CD14-positive monocyte (primary cell): Measurements from ENCODE around the gene SCAF4. TPM values are rescaled to one million over a fixed set of nuclear protein-coding genes. Genes with fewer than 3 reads are reported as not detected.

Experiments used
- DNase-seq, 3 donors: peaks; one replicate each; pipeline ENCODE4 v3.0.0-alpha.2; 2011 to 2022
- H2AFZ ChIP-seq: 2 replicates; pipeline ENCODE4 v1.6.0; 2012; ENCODE audit warnings: mild to moderate bottlenecking, low read depth, low read length, inconsistent platforms; ENCODE audit not compliant: insufficient read depth, poor library complexity, severe bottlenecking
- H3K27ac ChIP-seq, 2 donors: 1 replicate in 1 of 2; 2 replicates in 1 of 2; pipeline ENCODE4 v1.5.1; 2012 to 2013; ENCODE audit warnings: low read length in 2 of 2, control low read depth in 1 of 2, inconsistent platforms in 1 of 2, low read depth in 1 of 2, mild to moderate bottlenecking in 1 of 2
- H3K27me3 ChIP-seq, 2 donors: one replicate each; pipeline versions ENCODE4 v1.6.0 to v1.6.1; 2011 to 2013; ENCODE audit warnings: low read length in 2 of 2; ENCODE audit not compliant: control insufficient read depth in 2 of 2, insufficient read depth in 2 of 2
- H3K36me3 ChIP-seq, 2 donors: replicated peaks in 1 of 2; 1 replicate in 1 of 2; 2 replicates in 1 of 2; pipeline versions ENCODE4 v1.5.1 to v1.6.1; 2012 to 2013; ENCODE audit warnings: low read length in 2 of 2, control low read depth in 1 of 2, inconsistent platforms in 1 of 2, mild to moderate bottlenecking in 1 of 2; ENCODE audit not compliant: insufficient read depth in 2 of 2, control insufficient read depth in 1 of 2
- H3K4me1 ChIP-seq, 2 donors: 1 replicate in 1 of 2; 2 replicates in 1 of 2; pipeline versions ENCODE4 v1.5.1 to v1.6.1; 2012 to 2013; ENCODE audit warnings: low read length in 2 of 2, control low read depth in 1 of 2, inconsistent platforms in 1 of 2, mild to moderate bottlenecking in 1 of 2, moderate library complexity in 1 of 2; ENCODE audit not compliant: insufficient read depth in 2 of 2, control insufficient read depth in 1 of 2
- H3K4me2 ChIP-seq: replicated peaks from 2 replicates; pipeline ENCODE3; 2012; ENCODE audit warnings: low read length, moderate library complexity, mild to moderate bottlenecking; ENCODE audit not compliant: poor library complexity, severe bottlenecking; ENCODE audit errors: extremely low read depth
- H3K4me3 ChIP-seq, 3 experiments: fragments of 200-600 bp in 1 of 3; sonication (generic) in 1 of 3; replicated peaks in 1 of 3; 1 replicate in 2 of 3; 2 replicates in 1 of 3; pipeline ENCODE4 v1.5.1; 2011 to 2013; ENCODE audit warnings: low read length in 3 of 3, mild to moderate bottlenecking in 3 of 3, control low read depth in 2 of 3, low read depth in 2 of 3, inconsistent platforms in 1 of 3, moderate library complexity in 1 of 3
- H3K79me2 ChIP-seq: 2 replicates; pipeline ENCODE4 v1.6.0; 2012; ENCODE audit warnings: mild to moderate bottlenecking, control low read depth, inconsistent platforms, low read length, moderate library complexity; ENCODE audit not compliant: insufficient read depth
- H3K9ac ChIP-seq: 2 replicates; pipeline ENCODE4 v1.6.0; 2017; ENCODE audit warnings: low read length, mild to moderate bottlenecking; ENCODE audit not compliant: insufficient read depth, poor library complexity, severe bottlenecking
- H3K9me3 ChIP-seq, 2 donors: replicated peaks in 1 of 2; 1 replicate in 1 of 2; 2 replicates in 1 of 2; pipeline versions ENCODE4 v1.5.1 to v1.6.1; 2012 to 2013; ENCODE audit warnings: low read length in 2 of 2, control low read depth in 1 of 2; ENCODE audit not compliant: control insufficient read depth in 1 of 2, insufficient read depth in 1 of 2
- H4K20me1 ChIP-seq: 2 replicates; pipeline ENCODE4 v1.6.0; 2012; ENCODE audit warnings: mild to moderate bottlenecking, low read length, control low read depth, moderate library complexity; ENCODE audit not compliant: insufficient read depth
- H3K27ac Mint-ChIP-seq, 7 donors: one replicate each; pipeline ENCODE4 v1.8.0; 2020; ENCODE audit warnings: mild to moderate bottlenecking in 7 of 7, mixed read lengths in 7 of 7, moderate library complexity in 6 of 7, inconsistent platforms in 2 of 7
- H3K27me3 Mint-ChIP-seq, 3 donors: one replicate each; pipeline ENCODE4 v1.8.0; 2021 to 2022; ENCODE audit warnings: low read depth in 3 of 3, mild to moderate bottlenecking in 3 of 3, mixed read lengths in 3 of 3, moderate library complexity in 3 of 3, inconsistent platforms in 1 of 3
- H3K36me3 Mint-ChIP-seq, 2 donors: one replicate each; pipeline ENCODE4 v1.8.0; 2020; ENCODE audit warnings: mixed read lengths in 2 of 2, inconsistent platforms in 1 of 2, mild to moderate bottlenecking in 1 of 2
- H3K4me1 Mint-ChIP-seq: one replicate; pipeline ENCODE4 v1.8.0; 2020; ENCODE audit warnings: mild to moderate bottlenecking, mixed read lengths
- H3K4me3 Mint-ChIP-seq, 2 donors: one replicate each; pipeline ENCODE4 v1.8.0; 2020; ENCODE audit warnings: mild to moderate bottlenecking in 2 of 2, mixed read lengths in 2 of 2, moderate library complexity in 1 of 2
- H3K9me3 Mint-ChIP-seq, 7 donors: one replicate each; pipeline ENCODE4 v1.8.0; 2020 to 2022; ENCODE audit warnings: mixed read lengths in 7 of 7, mild to moderate bottlenecking in 6 of 7, moderate library complexity in 6 of 7, inconsistent platforms in 2 of 7
- WGBS: methylation state at CpG from one replicate; pipeline ENCODE4 v1.1.5; 2013; ENCODE audit warnings: missing lambda C conversion rate; ENCODE audit not compliant: insufficient coverage; 5-methylcytosine and 5-hydroxymethylcytosine counted together
- intact Hi-C, 2 donors: fragments of 100-400 bp; cut with micrococcal nuclease; formaldehyde crosslinking; loops; one replicate each; pipeline versions ENCODE4 v1.15.0 to v1.15.1; 2023
- polyA plus RNA-seq, 3 donors: library from polyadenylated mRNA; depleted of rRNA in 1 of 3; unstranded in 2 of 3; stranded (reverse) in 1 of 3; fragments of 300-500 nt in 2 of 3; fragments of >200 nt in 1 of 3; fragmentation: Illumina TruSeq in 2 of 3; gene quantifications; 1 replicate in 2 of 3; 2 replicates in 1 of 3; pipeline ENCODE4 v1.2.3, GENCODE V29; 2012 to 2021
- TF ChIP-seq, protein P1 (sequence below): fragments of 200-600 bp; IDR thresholded peaks from one replicate; pipeline ENCODE4 v1.8.0; 2022; ENCODE audit warnings: antibody characterized with exemption, mild to moderate bottlenecking

SCAF4 gene
- polyA plus RNA-seq, 3 donors: 4.6 to 28.7 (median 11.3) TPM

DNA sequence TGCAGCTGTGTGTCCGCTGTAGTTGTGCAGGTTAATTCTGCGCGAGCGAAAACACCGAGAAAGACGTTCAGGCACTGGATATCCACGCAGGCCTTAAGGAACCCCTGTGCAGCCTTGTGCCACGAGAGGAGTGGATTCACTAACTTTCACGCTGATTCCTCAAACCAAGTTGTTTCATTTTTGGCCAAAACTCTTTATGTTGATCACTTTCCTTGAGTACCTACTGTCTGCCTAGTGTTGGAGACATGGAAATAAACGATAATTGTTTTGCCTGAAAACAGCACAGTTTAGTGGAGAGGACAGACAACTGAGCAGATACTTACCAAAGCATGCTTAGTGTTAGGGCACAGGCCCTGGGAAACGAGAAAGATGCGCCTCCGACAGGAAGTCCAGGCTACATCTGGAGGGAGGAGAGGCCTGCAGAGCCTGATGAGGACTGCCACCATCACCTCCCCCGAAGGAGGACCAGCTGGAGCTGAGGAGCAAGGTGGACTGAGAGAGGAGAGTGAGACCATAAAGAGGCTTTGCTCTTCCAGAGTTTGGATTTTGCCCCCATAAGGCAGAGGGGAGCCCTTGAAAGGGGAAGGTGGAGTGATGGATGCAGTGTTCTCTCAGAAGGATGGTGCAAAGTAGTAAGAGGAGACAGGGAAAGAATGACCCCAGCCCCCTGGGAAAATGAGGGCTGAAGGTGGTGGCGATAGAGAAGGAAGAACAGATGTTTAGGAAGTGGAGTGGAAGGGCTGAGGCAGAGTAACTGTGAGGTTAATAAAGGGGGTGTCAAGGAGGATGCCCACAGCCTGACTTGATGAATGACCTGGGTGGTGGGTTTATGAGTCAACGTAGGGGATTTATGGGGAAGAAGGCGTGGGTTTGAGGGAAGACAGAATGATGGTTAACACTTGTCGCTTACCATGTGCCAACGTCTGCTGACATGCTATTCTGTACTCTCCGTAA lies 956 bp upstream of the SCAF4 start:
- DNase-seq: peak in 1 of 3 donors; percentile 35
- peak overlapping the region; percentile 56 to 76 for H3K27ac ChIP-seq
- no peaks in the 10 kb centered on the region for H3K36me3 Mint-ChIP-seq
- H3K4me3 Mint-ChIP-seq: no peak overlapping the region
- WGBS: 20% methylated on average over 12 of the region's 20 CpGs
- peaks cover 36% of the 10 kb centered on the region for H4K20me1 ChIP-seq
- peak overlapping the region; percentile 50 to 91 (median 58) for H3K4me3 ChIP-seq
- H3K9me3 ChIP-seq: no peaks in the 10 kb centered on the region
- H3K4me1 Mint-ChIP-seq: peaks cover 8% of the 10 kb centered on the region
- peak overlapping the region; percentile 92 for H2AFZ ChIP-seq
- H3K27me3 ChIP-seq: no peaks in the 10 kb centered on the region
- intact Hi-C loops: loop anchor here (5.0 to 10.0 kb wide), 2 partner anchors 76 to 662 kb away; partner anchors contain the start of genes SOD1 (in 2 of the 2) and URB1 (in 1 of the 2)
- peaks cover 43% of the 10 kb centered on the region for H3K79me2 ChIP-seq
- no peaks in the 10 kb centered on the region for H3K9me3 Mint-ChIP-seq
- H3K4me2 ChIP-seq: peak overlapping the region; percentile 88
- peak overlapping the region; percentile 94 for H3K9ac ChIP-seq
- H3K27ac Mint-ChIP-seq: peak overlapping the region in 1 of 7 donors; percentile 28
- peaks cover 32 to 41% of the 10 kb centered on the region in 2 donors for H3K4me1 ChIP-seq
- TF ChIP-seq, protein P1, sequence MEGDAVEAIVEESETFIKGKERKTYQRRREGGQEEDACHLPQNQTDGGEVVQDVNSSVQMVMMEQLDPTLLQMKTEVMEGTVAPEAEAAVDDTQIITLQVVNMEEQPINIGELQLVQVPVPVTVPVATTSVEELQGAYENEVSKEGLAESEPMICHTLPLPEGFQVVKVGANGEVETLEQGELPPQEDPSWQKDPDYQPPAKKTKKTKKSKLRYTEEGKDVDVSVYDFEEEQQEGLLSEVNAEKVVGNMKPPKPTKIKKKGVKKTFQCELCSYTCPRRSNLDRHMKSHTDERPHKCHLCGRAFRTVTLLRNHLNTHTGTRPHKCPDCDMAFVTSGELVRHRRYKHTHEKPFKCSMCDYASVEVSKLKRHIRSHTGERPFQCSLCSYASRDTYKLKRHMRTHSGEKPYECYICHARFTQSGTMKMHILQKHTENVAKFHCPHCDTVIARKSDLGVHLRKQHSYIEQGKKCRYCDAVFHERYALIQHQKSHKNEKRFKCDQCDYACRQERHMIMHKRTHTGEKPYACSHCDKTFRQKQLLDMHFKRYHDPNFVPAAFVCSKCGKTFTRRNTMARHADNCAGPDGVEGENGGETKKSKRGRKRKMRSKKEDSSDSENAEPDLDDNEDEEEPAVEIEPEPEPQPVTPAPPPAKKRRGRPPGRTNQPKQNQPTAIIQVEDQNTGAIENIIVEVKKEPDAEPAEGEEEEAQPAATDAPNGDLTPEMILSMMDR: no peak
- H3K27me3 Mint-ChIP-seq: peaks cover 0 to 2% (median 0%) of the 10 kb centered on the region in 3 donors
- H3K36me3 ChIP-seq: no peaks in the 10 kb centered on the region

DNA sequence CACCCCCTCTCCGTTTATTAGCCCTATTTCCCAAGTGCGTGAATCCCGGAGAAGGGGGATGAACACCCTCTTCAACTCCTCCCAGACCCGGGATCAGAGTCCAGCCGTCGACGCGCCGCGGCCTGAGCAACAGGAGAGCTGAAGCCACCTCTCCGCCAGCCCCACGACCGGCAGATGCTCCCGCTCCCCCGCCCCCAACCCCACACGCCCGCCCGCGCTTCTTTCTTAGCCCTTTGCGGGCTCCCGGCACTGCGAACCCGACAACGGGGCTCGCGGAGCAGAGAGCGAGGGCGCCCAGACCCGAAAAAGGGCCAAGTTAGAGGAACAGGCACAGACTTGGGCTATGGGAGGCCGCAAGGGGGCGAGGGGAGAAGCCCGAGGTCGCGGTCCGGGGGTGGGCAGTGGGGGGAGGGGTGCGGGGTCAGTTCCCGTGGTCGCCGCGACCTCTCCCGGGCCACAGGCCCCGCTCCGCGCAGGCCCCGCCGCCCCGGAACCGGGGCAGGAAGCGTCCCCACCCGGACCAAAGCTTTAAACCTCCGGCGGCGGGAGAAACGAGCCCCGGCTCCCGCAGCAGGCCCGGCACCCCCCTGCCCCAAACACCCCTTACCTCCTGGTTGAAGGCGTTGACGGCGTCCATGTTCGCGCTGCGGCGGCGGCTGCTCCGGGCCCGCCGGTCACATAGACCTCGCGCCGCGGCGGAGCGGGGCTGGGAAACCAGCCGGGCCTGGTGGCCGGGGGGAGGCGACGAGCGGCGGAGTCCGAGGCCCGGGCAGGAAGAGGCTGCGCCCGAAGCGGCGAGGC lies 662 bp downstream of the SCAF4 start:
- Histone ChIP-seq H4K20me1 (peaks cover 52% of the 10 kb centered on the region), H3K4me1 (peaks cover 39 to 41% of the 10 kb centered on the region in 2 donors), H3K27me3 (no peaks in the 10 kb centered on the region), H3K4me2 (peak overlapping the region; percentile 96), H3K79me2 (peaks cover 60% of the 10 kb centered on the region), H3K4me3 (peak overlapping the region; percentile 62 to 93 (median 91)), H3K36me3 (no peaks in the 10 kb centered on the region), H2AFZ (peak overlapping the region; percentile 82), H3K27ac (peak overlapping the region; percentile 80 to 89), H3K9ac (peak overlapping the region; percentile 94), H3K9me3 (no peaks in the 10 kb centered on the region)
- no peaks in the 10 kb centered on the region for H3K9me3 Mint-ChIP-seq
- peak overlapping the region; percentile 85 to 90 for H3K4me3 Mint-ChIP-seq
- peak; percentile 17 to 47 (median 35) for DNase-seq
- peaks cover 0 to 3% of the 10 kb centered on the region in 2 donors for H3K36me3 Mint-ChIP-seq
- intact Hi-C loops: loop anchor here (5.0 to 10.0 kb wide), 2 partner anchors 74 to 664 kb away; partner anchors contain the start of genes SOD1 (in 2 of the 2) and URB1 (in 1 of the 2)
- H3K27me3 Mint-ChIP-seq: peaks cover 0 to 3% (median 0%) of the 10 kb centered on the region in 3 donors
- WGBS: under 1% methylated on average over 82 of the region's 86 CpGs
- peaks cover 12% of the 10 kb centered on the region for H3K4me1 Mint-ChIP-seq
- H3K27ac Mint-ChIP-seq: peak overlapping the region; percentile 80 to 92 (median 91)
- TF ChIP-seq, protein P1: peak; percentile 38
